Measurements from ENCODE around the gene KSR2.
"Not testable (repeated sequence)": the region's sequence is repeated elsewhere in the genome, so short reads cannot be mapped to it uniquely, and the experiment has no call there.

The KSR2 gene

GRCh38 chr12:117889098-117889497 is 79.7 kb downstream of the KSR2 start:
- DNase-seq: no peak

DNA sequence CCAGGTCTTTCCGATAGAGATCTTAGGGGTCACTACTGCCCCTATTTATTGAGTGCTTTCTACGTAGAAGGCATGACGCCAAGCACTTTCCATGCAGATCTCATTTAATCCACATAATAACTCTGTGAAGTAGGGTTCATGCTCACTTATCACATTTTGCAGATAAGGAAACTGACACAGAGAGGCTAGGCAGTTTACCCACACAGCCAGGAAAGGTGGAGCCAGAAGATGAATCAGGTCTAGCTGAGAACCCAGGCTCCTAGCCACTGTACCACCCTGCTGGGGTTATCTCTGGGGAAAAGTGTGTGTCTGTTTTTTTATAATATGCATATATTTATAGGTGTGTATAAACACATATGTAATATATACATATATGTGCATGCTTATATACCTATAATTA is 83.6 kb downstream of the KSR2 start:
- DNase-seq: no peak

GRCh38 chr12:117884161-117884560 is 84.6 kb downstream of the KSR2 start:
- DNase-seq: no peak

GRCh38 chr12:117882603-117883184 is 86.1 kb downstream of the KSR2 start:
- DNase-seq: no peak

DNA sequence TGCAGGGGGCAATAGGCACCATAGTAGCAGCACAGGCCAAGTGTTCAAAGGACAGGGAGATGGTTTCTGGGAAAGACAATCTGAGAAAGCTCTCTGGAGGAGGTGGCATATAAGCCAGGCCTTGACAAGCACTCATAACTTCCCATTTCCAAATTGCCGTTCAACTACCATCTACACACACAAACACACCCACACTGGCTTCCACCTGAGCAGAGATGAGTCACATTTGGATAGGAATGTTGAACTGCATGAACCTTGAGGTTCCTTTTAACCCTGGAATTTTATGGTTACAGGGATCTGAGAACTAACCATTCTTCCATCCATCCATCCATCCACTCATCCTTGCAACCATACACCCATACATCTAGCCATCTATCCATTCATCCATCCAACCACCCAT is 86.6 kb downstream of the KSR2 start:
- no peak for DNase-seq

DNA sequence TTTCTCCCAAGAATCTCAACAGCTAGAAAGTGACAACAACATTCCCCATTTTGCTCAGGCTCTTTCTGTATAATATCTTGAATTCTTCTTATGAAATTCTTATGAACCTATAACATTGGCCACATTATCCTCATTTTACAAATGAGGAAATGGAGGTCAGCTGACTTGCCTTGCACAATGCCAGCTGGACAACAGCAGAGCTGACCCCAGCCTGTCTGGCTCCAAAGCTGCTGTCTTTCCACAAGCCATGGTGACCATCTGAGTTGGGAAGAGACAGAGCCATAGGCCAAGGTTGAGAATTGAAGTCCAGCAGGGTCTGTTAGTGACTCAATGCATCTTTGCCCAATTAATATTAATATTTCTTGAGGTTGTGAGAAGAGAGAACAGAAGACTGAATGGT is 87.3 kb downstream of the KSR2 start:
- no peak for DNase-seq

DNA sequence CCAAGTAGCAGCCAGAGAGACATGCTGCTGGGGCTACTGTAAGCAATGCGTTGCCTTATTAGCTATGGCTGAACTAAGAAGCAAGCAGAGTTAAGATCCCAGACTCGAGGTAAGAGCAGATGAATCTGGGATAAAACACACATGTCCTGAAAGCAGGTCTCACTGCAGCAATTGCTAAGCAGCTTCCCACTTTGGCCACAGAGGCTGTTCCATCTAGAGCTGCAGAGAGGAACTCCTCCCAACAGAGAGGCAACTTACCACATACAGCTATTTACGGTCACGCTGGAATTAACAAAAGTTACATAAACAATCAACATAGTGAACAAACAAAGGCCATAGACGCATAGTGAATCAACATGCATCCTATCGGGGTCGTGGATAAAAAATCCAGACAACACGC is 90.2 kb downstream of the KSR2 start:
- DNase-seq: no peak

GRCh38 chr12:117876436-117876816 is 92.4 kb downstream of the KSR2 start:
- no peak for DNase-seq

DNA sequence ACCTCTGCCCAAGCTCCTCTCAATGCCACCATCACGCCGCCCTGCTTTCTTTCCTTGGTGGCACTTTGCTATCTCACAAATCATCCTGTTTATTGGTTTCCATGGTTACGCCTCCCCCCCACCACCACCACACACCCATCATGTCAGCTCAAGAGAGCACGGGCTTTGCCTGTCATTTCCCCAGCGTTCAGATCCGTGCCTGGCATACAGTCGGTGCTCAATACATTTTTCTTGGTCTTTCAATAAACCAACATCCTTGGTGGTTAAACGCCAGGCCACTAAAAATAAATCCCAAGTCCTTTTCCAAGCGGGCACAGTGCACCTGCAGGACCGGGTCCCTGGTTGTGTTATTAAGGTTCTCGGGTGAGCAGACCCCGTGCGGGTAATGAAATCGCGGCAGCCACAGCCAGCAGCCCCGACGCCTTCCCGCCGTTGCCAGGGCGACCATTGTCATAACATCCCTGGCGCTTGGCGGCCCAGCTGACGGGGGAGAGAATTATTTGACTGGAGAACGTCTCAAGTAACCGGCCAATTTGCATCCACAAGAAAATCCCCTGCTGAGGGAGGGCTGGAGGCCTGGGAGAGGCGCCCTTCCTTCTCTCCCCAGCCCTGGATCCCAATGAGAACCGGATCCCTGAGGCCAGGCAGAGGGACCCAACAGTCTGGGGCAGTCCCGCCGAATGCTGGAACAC is 92.9 kb downstream of the KSR2 start:
- DNase-seq: no peak

DNA sequence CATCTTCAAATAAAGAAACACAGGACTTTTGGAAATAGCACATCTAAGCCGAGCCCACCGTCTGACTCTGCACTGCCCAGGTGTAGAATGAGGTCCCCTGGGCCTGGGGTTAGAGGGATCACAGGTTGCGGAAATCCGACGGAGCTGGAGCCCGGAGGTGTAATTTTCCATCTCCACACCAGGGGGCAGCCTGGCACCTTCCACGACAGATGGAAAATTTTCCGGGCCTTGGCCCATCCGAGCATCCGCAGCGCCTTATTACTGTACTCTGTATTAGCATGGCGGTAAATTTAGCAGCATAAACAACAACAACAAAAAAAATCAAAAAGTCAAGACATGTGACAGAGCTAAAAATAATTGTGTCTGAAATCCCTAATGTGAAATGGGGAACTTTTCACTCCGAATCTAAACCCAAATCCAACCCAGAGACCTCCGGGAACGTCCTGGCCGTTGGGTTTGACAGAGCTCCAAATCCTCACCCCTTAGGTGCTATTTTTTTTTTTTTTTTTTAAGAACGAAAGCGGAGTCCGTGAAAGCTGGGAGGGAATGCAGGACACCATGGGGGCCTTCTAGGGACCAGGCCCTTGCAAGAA is 93.9 kb downstream of the KSR2 start:
- peak; percentile 78 for DNase-seq

GRCh38 chr12:117874198-117874597 is 94.6 kb downstream of the KSR2 start:
- DNase-seq: not testable (repeated sequence)

DNA sequence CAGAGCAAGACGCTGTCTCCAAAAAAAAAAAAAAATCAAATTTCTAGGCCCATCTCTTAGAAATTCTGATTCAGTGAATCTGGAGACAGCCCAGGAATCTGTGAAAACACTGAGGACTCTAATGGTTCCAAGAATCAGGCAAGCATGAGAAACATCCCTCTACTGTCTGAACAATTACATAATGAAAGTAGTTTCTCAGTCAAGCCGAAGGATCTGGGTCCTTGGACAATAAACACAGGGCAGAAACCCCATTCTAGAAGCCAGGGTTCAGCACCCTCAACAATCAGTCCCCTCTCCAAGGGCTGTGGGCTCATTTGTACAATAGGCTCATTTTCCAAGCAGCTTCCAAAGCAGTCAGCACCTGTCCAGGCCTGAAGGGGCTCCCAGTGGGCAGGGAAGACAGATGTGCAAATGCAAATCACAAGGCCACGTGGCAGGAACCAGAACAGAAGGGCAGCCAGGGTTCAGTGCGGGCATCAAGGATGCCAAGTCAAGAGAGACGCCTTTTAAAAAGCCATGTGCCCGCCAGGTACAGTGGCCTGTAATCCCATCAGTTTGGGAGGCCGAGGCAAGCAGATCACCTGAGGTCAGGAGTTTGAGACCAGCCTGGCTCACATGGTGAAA is 96.1 kb downstream of the KSR2 start:
- DNase-seq: no peak

DNA sequence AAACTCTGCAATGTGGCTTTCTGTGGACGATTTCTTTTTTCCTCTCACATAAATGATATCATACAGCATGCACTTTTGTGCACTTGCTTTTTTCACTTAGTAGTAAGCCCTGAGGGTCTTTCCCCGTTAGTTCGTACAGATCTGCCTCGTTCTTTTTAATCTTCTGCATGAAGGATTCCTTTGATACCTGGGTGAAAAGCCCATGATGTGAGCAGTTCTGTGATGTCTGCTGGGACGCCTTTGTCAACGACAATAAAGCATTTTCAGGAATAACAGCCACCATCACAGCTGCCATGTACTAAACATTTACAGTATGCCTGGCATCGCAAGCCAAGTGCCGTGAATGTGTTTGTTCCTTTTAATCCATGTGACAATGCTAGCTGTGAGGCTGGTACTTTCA is 99.2 kb downstream of the KSR2 start:
- DNase-seq: no peak

- DNase-seq: no peak
Measured at GRCh38 chr12:117867348-117867747, 101.4 kb downstream of the KSR2 start.

DNA sequence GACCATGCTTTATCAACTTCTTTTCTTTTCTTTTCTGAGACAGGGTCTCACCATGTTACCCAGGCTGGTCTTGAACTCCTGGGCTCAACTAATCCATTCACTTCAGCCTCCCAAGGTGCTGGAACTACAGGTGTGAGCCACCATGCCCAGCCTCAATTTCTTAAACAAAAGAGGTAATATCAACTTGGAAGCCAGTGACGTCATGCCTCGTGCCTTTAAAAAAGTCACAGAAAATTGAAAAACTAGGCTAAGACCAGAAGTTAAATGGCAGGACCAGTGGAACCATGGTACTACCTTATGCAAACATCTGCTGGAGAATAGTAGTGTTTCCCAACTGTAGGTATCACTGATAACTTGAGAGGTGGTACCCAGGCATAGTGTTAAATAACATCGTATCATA is 103.3 kb downstream of the KSR2 start:
- no peak for DNase-seq

DNA sequence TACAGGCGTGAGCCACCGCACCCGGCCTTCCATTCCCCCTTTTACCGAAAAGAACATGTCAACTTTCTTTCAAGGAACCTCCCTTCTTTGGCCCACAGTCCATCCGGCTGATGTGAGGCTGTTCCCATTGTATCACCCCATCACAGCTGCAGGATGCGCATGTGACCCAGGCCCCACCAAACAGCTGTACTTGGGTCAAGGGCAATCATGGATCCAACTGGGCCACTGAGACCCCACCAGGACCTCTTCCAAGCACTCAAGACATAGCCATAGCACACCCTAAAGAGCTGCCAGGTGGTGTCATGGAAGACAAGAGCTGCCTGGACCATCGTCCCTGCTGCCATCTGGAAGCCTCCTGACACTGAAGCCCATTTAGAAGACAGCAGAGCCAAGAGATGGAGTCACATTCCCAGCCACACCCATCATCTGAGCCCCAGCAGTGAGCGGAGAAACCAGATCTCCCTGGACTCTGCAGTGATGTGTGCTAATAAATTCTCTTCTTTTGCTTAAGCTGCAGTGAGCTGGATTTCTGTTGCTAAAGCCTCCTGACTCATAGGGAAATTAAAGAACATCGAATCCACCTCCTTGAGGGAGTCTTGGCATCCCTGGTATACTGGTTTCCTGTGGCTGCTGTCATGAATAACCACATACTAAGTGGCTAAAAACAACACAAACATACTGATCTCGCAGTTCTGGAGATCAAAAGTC is 105.6 kb downstream of the KSR2 start:
- no peak for DNase-seq

GRCh38 chr12:117861691-117862090 is 107.1 kb downstream of the KSR2 start:
- DNase-seq: no peak

DNA sequence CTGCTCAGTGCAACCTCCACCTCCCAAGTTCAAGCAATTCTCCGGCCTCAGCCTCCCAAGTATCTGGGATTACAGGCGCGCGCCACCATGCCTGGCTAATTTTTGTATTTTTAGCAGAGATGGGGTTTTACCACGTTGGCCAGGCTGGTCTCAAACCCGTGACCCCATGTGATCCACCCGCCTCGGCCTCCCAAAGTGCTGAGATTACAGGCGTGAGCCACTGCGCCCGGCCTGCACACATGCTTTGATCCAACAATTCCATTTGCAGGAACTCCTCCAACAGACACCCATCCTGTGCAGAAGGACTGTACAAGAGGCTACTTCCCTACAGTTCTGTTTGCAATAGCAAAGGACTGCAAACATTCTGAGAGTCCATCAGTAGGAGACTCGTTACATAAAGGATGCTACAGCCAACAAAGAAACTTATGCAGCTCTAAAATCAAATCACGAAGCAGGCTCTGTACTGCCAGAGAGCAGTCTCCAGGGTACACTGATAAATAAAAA is 108.0 kb downstream of the KSR2 start:
- DNase-seq: not testable (repeated sequence)

DNA sequence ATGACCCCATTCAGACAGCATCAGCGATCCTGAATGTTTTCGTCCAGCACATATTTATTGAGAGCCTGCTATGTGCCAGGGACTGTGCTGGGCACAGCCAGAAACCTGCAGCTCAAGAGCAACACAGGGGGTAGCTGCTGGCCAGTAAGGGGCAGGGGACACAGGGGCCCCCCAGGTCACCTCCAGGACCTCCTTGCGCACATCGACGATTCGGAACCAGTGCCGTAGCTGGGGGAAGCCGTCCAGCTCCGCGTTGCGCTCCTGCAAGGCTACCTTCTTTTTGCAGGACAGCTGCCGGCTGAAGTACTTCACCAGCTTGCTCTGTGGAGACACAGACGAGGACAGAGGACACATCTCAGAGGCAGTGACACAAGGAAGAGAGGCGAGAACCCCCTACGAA is 108.7 kb downstream of the KSR2 start:
- no peak for DNase-seq

GRCh38 chr12:117857632-117858612 is 110.9 kb downstream of the KSR2 start:
- no peak for DNase-seq

DNA sequence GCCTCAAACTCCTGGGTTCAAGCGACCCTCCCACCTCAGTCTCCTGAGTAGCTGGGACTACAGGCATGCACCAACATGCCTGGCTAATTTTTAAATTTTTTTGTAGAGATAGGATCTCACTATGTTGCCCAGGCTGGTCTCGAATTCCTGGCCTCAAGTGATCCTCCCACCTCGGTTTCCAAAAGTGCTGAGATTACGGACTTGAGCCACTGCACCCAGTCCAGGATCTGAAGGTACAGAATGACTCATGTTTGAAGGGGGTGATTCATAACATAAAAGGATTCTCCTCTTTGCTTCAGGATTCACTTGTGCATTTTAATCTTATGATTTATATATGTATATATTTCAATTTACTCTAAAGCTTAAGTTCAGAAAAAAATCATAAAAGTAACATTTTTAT is 111.7 kb downstream of the KSR2 start:
- DNase-seq: not testable (repeated sequence)

- no peak for DNase-seq
Measured at GRCh38 chr12:117855165-117855564, 113.6 kb downstream of the KSR2 start.

All from right forelimb (tissue), 1 donor.